ENCODE data around the gene AGAP1. TPM values are rescaled to one million over a fixed set of nuclear protein-coding genes. Genes with fewer than 3 reads are reported as not detected.

AGAP1 gene
- total RNA-seq, 1 donor from 2014 or later = 47.2 TPM

- Mint-ChIP-seq H3K36me3 (ENCODE audit: insufficient read depth) (no peaks in the 10 kb centered on the region), H3K27ac (no peak overlapping the region), H3K27me3 (no peaks in the 10 kb centered on the region), H3K4me1 (ENCODE audit: low read depth) (peaks cover 23% of the 10 kb centered on the region), H3K4me3 (ENCODE audit: low read depth) (no peak overlapping the region), H3K9me3 (ENCODE audit: low read depth) (no peaks in the 10 kb centered on the region)
- TF ChIP-seq CTCF (IDR thresholded peaks at IDR 0.05; ENCODE audit: unreplicated experiment) = no peak
- no peak for DNase-seq (ENCODE audit: low spot score, unreplicated experiment)
These were observed 146.0 kb downstream of the AGAP1 start for GRCh38 chr2:235639885-235640284.

GRCh38 chr2:235640377-235640776 lies 146.5 kb downstream of the AGAP1 start:
- no peak overlapping the region for H3K27ac Mint-ChIP-seq
- no peaks in the 10 kb centered on the region for H3K27me3 Mint-ChIP-seq
- no peaks in the 10 kb centered on the region for H3K9me3 Mint-ChIP-seq (ENCODE audit: low read depth)
- H3K36me3 Mint-ChIP-seq (ENCODE audit: insufficient read depth) = no peaks in the 10 kb centered on the region
- no peak for DNase-seq (ENCODE audit: low spot score, unreplicated experiment)
- no peak overlapping the region for H3K4me3 Mint-ChIP-seq (ENCODE audit: low read depth)
- no peak for TF ChIP-seq CTCF (IDR thresholded peaks at IDR 0.05; ENCODE audit: unreplicated experiment)
- peaks cover 23% of the 10 kb centered on the region for H3K4me1 Mint-ChIP-seq (ENCODE audit: low read depth)

GRCh38 chr2:235640926-235641723 lies 147.3 kb downstream of the AGAP1 start:
- no peaks in the 10 kb centered on the region for H3K9me3 Mint-ChIP-seq (ENCODE audit: low read depth)
- H3K27me3 Mint-ChIP-seq = no peaks in the 10 kb centered on the region
- no peak for TF ChIP-seq CTCF (IDR thresholded peaks at IDR 0.05; ENCODE audit: unreplicated experiment)
- H3K4me1 Mint-ChIP-seq (ENCODE audit: low read depth) = peaks cover 23% of the 10 kb centered on the region
- DNase-seq (ENCODE audit: low spot score, unreplicated experiment) = no peak
- no peak overlapping the region for H3K4me3 Mint-ChIP-seq (ENCODE audit: low read depth)
- no peaks in the 10 kb centered on the region for H3K36me3 Mint-ChIP-seq (ENCODE audit: insufficient read depth)
- no peak overlapping the region for H3K27ac Mint-ChIP-seq

GRCh38 chr2:235641956-235642355 lies 148.1 kb downstream of the AGAP1 start:
- Mint-ChIP-seq H3K27ac (no peak overlapping the region), H3K4me3 (ENCODE audit: low read depth) (no peak overlapping the region), H3K36me3 (ENCODE audit: insufficient read depth) (no peaks in the 10 kb centered on the region), H3K9me3 (ENCODE audit: low read depth) (no peaks in the 10 kb centered on the region), H3K4me1 (ENCODE audit: low read depth) (peaks cover 23% of the 10 kb centered on the region), H3K27me3 (no peaks in the 10 kb centered on the region)
- no peak for TF ChIP-seq CTCF (IDR thresholded peaks at IDR 0.05; ENCODE audit: unreplicated experiment)
- DNase-seq (ENCODE audit: low spot score, unreplicated experiment) = no peak

GRCh38 chr2:235642446-235643098 lies 148.7 kb downstream of the AGAP1 start:
- DNase-seq (ENCODE audit: low spot score, unreplicated experiment) = no peak
- H3K27me3 Mint-ChIP-seq = no peaks in the 10 kb centered on the region
- H3K9me3 Mint-ChIP-seq (ENCODE audit: low read depth) = no peaks in the 10 kb centered on the region
- peaks cover 23% of the 10 kb centered on the region for H3K4me1 Mint-ChIP-seq (ENCODE audit: low read depth)
- no peak overlapping the region for H3K27ac Mint-ChIP-seq
- no peaks in the 10 kb centered on the region for H3K36me3 Mint-ChIP-seq (ENCODE audit: insufficient read depth)
- TF ChIP-seq CTCF (IDR thresholded peaks at IDR 0.05; ENCODE audit: unreplicated experiment) = no peak
- H3K4me3 Mint-ChIP-seq (ENCODE audit: low read depth) = no peak overlapping the region

Data from progenitor cell of endocrine pancreas (in vitro differentiated cells).